Esophagus squamous epithelium (tissue), 5 donors: ENCODE data around the gene GTF2IRD1. TPM values are rescaled to one million over a fixed set of nuclear protein-coding genes. Genes with fewer than 3 reads are reported as not detected.

Source experiments
- DNase-seq: peaks from one replicate; lab custom pipeline; 2025; lab: John Stamatoyannopoulos, UW
- H3K27ac ChIP-seq, 4 donors: fragments of 200-600 bp; sonication (generic); one replicate each; pipeline ENCODE4 v1.5.1; 2016 to 2019; ENCODE audit warnings: mild to moderate bottlenecking in 1 of 4
- H3K27me3 ChIP-seq, 4 donors: fragments of 200-600 bp; sonication (generic); 1 replicate in 3 of 4; 2 replicates in 1 of 4; pipeline versions ENCODE4 v1.5.1 to v1.6.0; 2017 to 2021; ENCODE audit warnings: antibody characterized with exemption in 1 of 4
- H3K36me3 ChIP-seq, 3 donors: fragments of 200-600 bp; sonication (generic); one replicate each; pipeline ENCODE4 v1.5.1; 2016 to 2019
- H3K4me1 ChIP-seq, 3 donors: fragments of 200-600 bp; sonication (generic); one replicate each; pipeline ENCODE4 v1.5.1; 2017 to 2019
- H3K4me3 ChIP-seq, 4 donors: fragments of 200-600 bp; sonication (generic); 1 replicate in 3 of 4; 2 replicates in 1 of 4; pipeline ENCODE4 v1.5.1; 2016 to 2019; ENCODE audit warnings: mild to moderate bottlenecking in 2 of 4, moderate library complexity in 1 of 4
- H3K9me3 ChIP-seq, 3 donors: fragments of 200-600 bp; sonication (generic); one replicate each; pipeline ENCODE4 v1.5.1; 2016 to 2019
- POLR2A ChIP-seq, 4 donors: fragments of 450-650 bp; IDR thresholded peaks; one replicate each; pipeline ENCODE4 v1.6.1; 2017; ENCODE audit warnings: antibody characterized with exemption in 4 of 4, mild to moderate bottlenecking in 4 of 4, moderate library complexity in 3 of 4
- WGBS, 2 donors: methylation state at CpG; one replicate each; pipeline ENCODE4 v1.1.5; 2018; 5-methylcytosine and 5-hydroxymethylcytosine counted together
- intact Hi-C: fragments of 100-400 bp; cut with DNase I; formaldehyde crosslinking; loops from one replicate; pipeline ENCODE4 v1.15.0; 2022
- total RNA-seq, 4 donors: library from RNA; depleted of rRNA; stranded (reverse); fragments of >200 nt; gene quantifications; one replicate each; pipeline ENCODE4 v1.1.0, GENCODE V29; 2016
- TF ChIP-seq, protein P1 (sequence below), 6 experiments: fragments of 450-650 bp in 4 of 6; fragments of 200-600 bp in 2 of 6; sonication (generic) in 2 of 6; IDR thresholded peaks; one replicate each; pipeline ENCODE4 v1.5.1; 2016 to 2019; ENCODE audit warnings: antibody characterized with exemption in 6 of 6, mild to moderate bottlenecking in 4 of 6, moderate library complexity in 4 of 6
- donor health status: DM: yes; HTN: yes; CAD: no.

GTF2IRD1 gene
- total RNA-seq, 4 donors from 2014 or later, result 26.8 to 35.6 (median 28.5) TPM

GRCh38 chr7:74467876-74468275 is 14.2 kb downstream of the GTF2IRD1 start:
- H3K27ac ChIP-seq, result peak overlapping the region; percentile 70 to 91 (median 87)
- DNase-seq, result no peak
- no peaks in the 10 kb centered on the region for H3K27me3 ChIP-seq
- 55 to 83% methylated on average over 4 to 6 of the region's 9 CpGs for WGBS, 2 donors
- intact Hi-C loops, result no loop called here
- H3K4me1 ChIP-seq, result peaks cover 24 to 56% (median 25%) of the 10 kb centered on the region in 3 donors
- H3K36me3 ChIP-seq, result peaks cover 0 to 12% (median 0%) of the 10 kb centered on the region in 3 donors
- no peak overlapping the region for H3K4me3 ChIP-seq
- H3K9me3 ChIP-seq, result no peaks in the 10 kb centered on the region
- TF ChIP-seq, protein P1, sequence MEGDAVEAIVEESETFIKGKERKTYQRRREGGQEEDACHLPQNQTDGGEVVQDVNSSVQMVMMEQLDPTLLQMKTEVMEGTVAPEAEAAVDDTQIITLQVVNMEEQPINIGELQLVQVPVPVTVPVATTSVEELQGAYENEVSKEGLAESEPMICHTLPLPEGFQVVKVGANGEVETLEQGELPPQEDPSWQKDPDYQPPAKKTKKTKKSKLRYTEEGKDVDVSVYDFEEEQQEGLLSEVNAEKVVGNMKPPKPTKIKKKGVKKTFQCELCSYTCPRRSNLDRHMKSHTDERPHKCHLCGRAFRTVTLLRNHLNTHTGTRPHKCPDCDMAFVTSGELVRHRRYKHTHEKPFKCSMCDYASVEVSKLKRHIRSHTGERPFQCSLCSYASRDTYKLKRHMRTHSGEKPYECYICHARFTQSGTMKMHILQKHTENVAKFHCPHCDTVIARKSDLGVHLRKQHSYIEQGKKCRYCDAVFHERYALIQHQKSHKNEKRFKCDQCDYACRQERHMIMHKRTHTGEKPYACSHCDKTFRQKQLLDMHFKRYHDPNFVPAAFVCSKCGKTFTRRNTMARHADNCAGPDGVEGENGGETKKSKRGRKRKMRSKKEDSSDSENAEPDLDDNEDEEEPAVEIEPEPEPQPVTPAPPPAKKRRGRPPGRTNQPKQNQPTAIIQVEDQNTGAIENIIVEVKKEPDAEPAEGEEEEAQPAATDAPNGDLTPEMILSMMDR (IDR thresholded peaks at IDR 0.05), result no peak
- TF ChIP-seq POLR2A (IDR thresholded peaks at IDR 0.05), result no peak

DNA sequence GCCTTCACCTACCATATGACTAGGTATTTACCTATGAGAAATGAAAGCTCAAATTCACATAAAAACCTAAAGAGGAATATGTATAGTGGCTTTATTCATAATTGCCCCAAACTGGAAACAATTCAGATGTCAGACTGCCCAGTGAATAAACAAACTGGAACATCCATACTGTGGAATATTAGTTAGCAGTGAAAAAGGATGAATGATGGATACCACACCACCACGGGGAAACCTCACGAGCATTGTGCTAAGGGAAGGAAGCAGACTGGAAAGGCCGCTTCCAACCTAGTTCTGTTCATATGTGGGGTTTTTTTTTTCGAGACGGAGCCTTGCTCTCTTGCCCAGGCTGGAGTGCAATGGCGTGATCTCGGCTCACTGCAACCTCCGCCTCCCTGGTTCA is 16.8 kb downstream of the GTF2IRD1 start:
- WGBS, 2 donors, result 90 to 92% methylated on average over 8 of the region's 8 CpGs
- H3K36me3 ChIP-seq, result peaks cover 0 to 20% (median 0%) of the 10 kb centered on the region in 3 donors
- no peak overlapping the region for H3K4me3 ChIP-seq
- H3K9me3 ChIP-seq, result no peaks in the 10 kb centered on the region
- no peak for DNase-seq
- peaks cover 14 to 52% (median 22%) of the 10 kb centered on the region in 3 donors for H3K4me1 ChIP-seq
- intact Hi-C loops, result no loop called here
- H3K27ac ChIP-seq, result no peak overlapping the region
- TF ChIP-seq, protein P1 (IDR thresholded peaks at IDR 0.05), result no peak
- no peak for TF ChIP-seq POLR2A (IDR thresholded peaks at IDR 0.05)
- no peaks in the 10 kb centered on the region for H3K27me3 ChIP-seq

DNA sequence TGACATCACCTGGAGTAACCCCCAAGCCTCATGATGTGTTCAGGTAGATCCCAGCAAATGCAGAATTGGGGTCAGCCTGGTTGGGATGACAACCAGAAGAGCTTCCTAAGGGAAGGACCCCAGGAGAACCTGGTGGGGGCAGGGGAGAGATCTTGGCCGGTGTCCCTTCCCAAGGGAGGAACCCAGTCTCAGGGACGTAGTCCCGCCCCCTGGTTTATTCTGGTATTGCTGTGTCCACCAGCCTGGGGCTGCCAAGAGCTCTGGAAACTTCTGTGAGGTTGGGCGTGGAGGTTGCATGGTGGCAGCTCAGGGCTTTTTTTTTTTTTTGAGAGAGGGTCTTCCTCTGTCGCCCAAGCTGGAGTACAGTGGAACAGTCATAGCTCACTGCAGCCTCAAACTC is 19.4 kb downstream of the GTF2IRD1 start:
- DNase-seq, result no peak

DNA sequence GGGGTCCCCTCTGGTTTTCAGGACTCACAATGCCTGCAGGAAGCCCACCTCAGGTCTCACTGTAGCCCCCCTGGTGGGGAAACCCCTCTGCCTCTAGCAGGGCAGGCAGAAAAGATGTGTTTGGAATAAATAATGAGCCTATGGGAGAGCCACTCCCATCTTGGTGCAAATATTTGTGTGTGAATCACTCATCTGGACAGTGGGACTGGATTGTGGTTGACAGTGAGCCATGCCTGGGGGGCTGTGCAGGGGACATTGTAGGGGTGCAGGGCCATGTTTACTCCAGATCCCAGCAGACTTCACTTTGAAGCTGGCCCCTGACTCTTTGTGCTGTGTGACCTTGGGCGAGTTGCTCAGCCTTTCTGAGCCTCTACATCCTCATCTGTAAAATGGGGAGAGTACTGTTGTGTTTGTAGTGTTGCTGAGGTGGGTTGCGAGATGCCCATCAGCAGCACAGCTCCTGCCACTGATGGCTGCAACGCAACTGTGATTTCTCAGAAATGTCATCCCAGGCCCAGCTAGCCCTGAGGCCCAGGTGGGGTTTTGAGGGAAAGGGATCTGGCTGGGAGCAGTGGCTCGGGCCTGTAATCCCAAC is 20.7 kb downstream of the GTF2IRD1 start:
- peaks cover 0 to 20% (median 0%) of the 10 kb centered on the region in 3 donors for H3K36me3 ChIP-seq
- no peaks in the 10 kb centered on the region for H3K9me3 ChIP-seq
- no peaks in the 10 kb centered on the region for H3K27me3 ChIP-seq
- H3K4me1 ChIP-seq, result peaks cover 39 to 64% (median 41%) of the 10 kb centered on the region in 3 donors
- no peak for DNase-seq
- 75 to 89% methylated on average over 2 of the region's 4 CpGs for WGBS, 2 donors
- peak overlapping the region in 3 of 4 donors; percentile 92 to 96 (median 93) for H3K27ac ChIP-seq
- no peak for TF ChIP-seq POLR2A (IDR thresholded peaks at IDR 0.05)
- TF ChIP-seq, protein P1 (IDR thresholded peaks at IDR 0.05), result no peak
- H3K4me3 ChIP-seq, result no peak overlapping the region
- intact Hi-C loops, result no loop called here

More for the DNA sequence above, 19.4 kb downstream of the GTF2IRD1 start:
- Histone ChIP-seq H3K36me3 (peaks cover 0 to 20% (median 0%) of the 10 kb centered on the region in 3 donors), H3K4me3 (no peak overlapping the region), H3K27ac (peak overlapping the region; percentile 6 to 22 (median 14)), H3K27me3 (no peaks in the 10 kb centered on the region), H3K4me1 (peaks cover 28 to 52% (median 29%) of the 10 kb centered on the region in 3 donors), H3K9me3 (no peaks in the 10 kb centered on the region)
- intact Hi-C loops, result no loop called here
- TF ChIP-seq, protein P1 (IDR thresholded peaks at IDR 0.05), result no peak
- no peak for TF ChIP-seq POLR2A (IDR thresholded peaks at IDR 0.05)
- WGBS, 2 donors, result 77 to 81% methylated on average over 3 of the region's 5 CpGs

- Histone ChIP-seq H3K27ac (peak overlapping the region; percentile 34 to 96 (median 92)), H3K9me3 (no peaks in the 10 kb centered on the region), H3K4me1 (peaks cover 50 to 74% (median 52%) of the 10 kb centered on the region in 3 donors), H3K36me3 (peaks cover 0 to 20% (median 0%) of the 10 kb centered on the region in 3 donors), H3K4me3 (no peak overlapping the region), H3K27me3 (no peaks in the 10 kb centered on the region)
- 61 to 67% methylated on average over 1 to 10 of the region's 15 CpGs for WGBS, 2 donors
- TF ChIP-seq POLR2A (IDR thresholded peaks at IDR 0.05), result no peak
- no peak for DNase-seq
- intact Hi-C loops, result no loop called here
Measured at GRCh38 chr7:74475243-74475986, 21.7 kb downstream of the GTF2IRD1 start.
